Measurements from ENCODE around the gene STK24.

- TF ChIP-seq POLR2AphosphoS5 (IDR thresholded peaks at IDR 0.05; ENCODE audit: borderline replicate concordance, low read depth, low read length) (no peak), EZH2 (IDR thresholded peaks at IDR 0.05) (no peak), FOXP2 (optimal IDR thresholded peaks at IDR 0.05; ENCODE audit: control extremely low read depth, extremely low read length, insufficient read depth) (no peak)
Measured at GRCh38 chr13:98577836-98578285, 954 bp upstream of the STK24 start.
